Panc1 (cell line): ENCODE measurements around the gene ATP6V0C. TPM values are rescaled to one million over a fixed set of nuclear protein-coding genes. Genes with fewer than 3 reads are reported as not detected.

Experiments used
- ATAC-seq: fragments of 200-7000 bp; cut with Tn5 transposase; 2 replicates; pipeline ENCODE4 v1.9.1; 2020; ENCODE audit warnings: mild to moderate bottlenecking, moderate library complexity
- BruUV-seq: library from RNA; stranded (reverse); fragments of 400-500 nt; replicated peaks from 2 replicates; lab custom pipeline; 2021; lab: Mats Ljungman, UMichigan
- CTCF ChIA-PET: fragments of 300-600 bp; sonication (Branson Sonifier 250); formaldehyde crosslinking; loops from one replicate; lab custom pipeline; 2022; ENCODE audit warnings: antibody characterized with exemption; lab: Charles Lee
- POLR2A ChIA-PET: fragments of 300-600 bp; sonication (Branson Sonifier 250); formaldehyde crosslinking; loops from one replicate; lab custom pipeline; 2022; ENCODE audit warnings: antibody characterized with exemption; lab: Charles Lee
- DNase-seq: peaks from one replicate; pipeline ENCODE4 v3.0.0-alpha.2; 2010; ENCODE audit warnings: low read depth, low spot score
- H3K27ac ChIP-seq: 2 replicates; pipeline ENCODE4 v1.5.1; 2011; ENCODE audit warnings: mild to moderate bottlenecking, low read length, inconsistent platforms
- H3K27me3 ChIP-seq: fragments of 200-500 bp; sonication (Bioruptor generic); 2 replicates; pipeline ENCODE4 v1.6.0; 2014; ENCODE audit warnings: low read length, inconsistent platforms; ENCODE audit not compliant: control insufficient read depth, insufficient read depth
- H3K36me3 ChIP-seq: fragments of 200-500 bp; sonication (Bioruptor generic); 2 replicates; pipeline ENCODE4 v1.5.1; 2014; ENCODE audit warnings: inconsistent platforms, mild to moderate bottlenecking, low read length, moderate library complexity; ENCODE audit not compliant: control insufficient read depth, insufficient read depth
- H3K4me1 ChIP-seq: 2 replicates; pipeline ENCODE4 v1.5.1; 2011; ENCODE audit warnings: inconsistent platforms, mild to moderate bottlenecking, low read length, moderate library complexity; ENCODE audit not compliant: control insufficient read depth, insufficient read depth
- H3K4me3 ChIP-seq, 2 experiments: 2 replicates each; pipeline ENCODE4 v1.5.1; 2011 to 2012; ENCODE audit warnings: low read depth in 2 of 2, low read length in 2 of 2, mild to moderate bottlenecking in 2 of 2, inconsistent platforms in 1 of 2, moderate library complexity in 1 of 2
- H3K9me3 ChIP-seq: fragments of 200-500 bp; sonication (Bioruptor generic); 2 replicates; pipeline ENCODE4 v1.5.1; 2014; ENCODE audit warnings: low read depth, mild to moderate bottlenecking, inconsistent platforms, low read length, moderate library complexity; ENCODE audit not compliant: control insufficient read depth, insufficient read depth
- POLR2AphosphoS5 ChIP-seq: IDR thresholded peaks from 2 replicates; pipeline ENCODE4 v1.6.1; 2012; ENCODE audit warnings: mild to moderate bottlenecking, low read depth, low read length, moderate library complexity
- SIN3A ChIP-seq: IDR thresholded peaks from 2 replicates; pipeline ENCODE4 v1.6.1; 2012; ENCODE audit warnings: low read depth, mild to moderate bottlenecking, low read length, moderate library complexity, borderline replicate concordance; ENCODE audit not compliant: insufficient read depth
- TCF7L2 ChIP-seq: IDR thresholded peaks from 2 replicates; pipeline ENCODE4 v1.6.1; 2011; ENCODE audit warnings: mild to moderate bottlenecking, low read depth, low read length, inconsistent platforms
- in situ Hi-C: cut with HindIII; loops from 2 replicates; pipeline ENCODE4 v1.10.0; 2016; ENCODE audit warnings: low sequenced_read_pairs, low pct_unique_long_range_greater_than_20kb
- intact Hi-C: fragments of 100-400 bp; cut with micrococcal nuclease; formaldehyde crosslinking; loops from one replicate; pipeline ENCODE4 v1.10.0; 2022; ENCODE audit not compliant: unreplicated experiment
- total RNA-seq: library from RNA; stranded (reverse); gene quantifications from one replicate; pipeline ENCODE4 v1.2.1, GENCODE V29; 2021; ENCODE audit not compliant: unreplicated experiment
- TF ChIP-seq, protein P1 (sequence below), 2 experiments: IDR thresholded peaks; 2 replicates each; pipeline ENCODE4 v1.6.1; 2011 to 2012; ENCODE audit warnings: low read depth in 2 of 2, control low read depth in 1 of 2, low read length in 1 of 2, mild to moderate bottlenecking in 1 of 2, moderate library complexity in 1 of 2; ENCODE audit not compliant: insufficient read depth in 1 of 2
- TF ChIP-seq, protein P2 (sequence below): fragments of 450-650 bp; IDR thresholded peaks from 2 replicates; pipeline ENCODE4 v1.5.1; 2017; ENCODE audit warnings: mild to moderate bottlenecking

ATP6V0C gene
- total RNA-seq, 1 experiment from 2014 or later: 282 TPM

DNA sequence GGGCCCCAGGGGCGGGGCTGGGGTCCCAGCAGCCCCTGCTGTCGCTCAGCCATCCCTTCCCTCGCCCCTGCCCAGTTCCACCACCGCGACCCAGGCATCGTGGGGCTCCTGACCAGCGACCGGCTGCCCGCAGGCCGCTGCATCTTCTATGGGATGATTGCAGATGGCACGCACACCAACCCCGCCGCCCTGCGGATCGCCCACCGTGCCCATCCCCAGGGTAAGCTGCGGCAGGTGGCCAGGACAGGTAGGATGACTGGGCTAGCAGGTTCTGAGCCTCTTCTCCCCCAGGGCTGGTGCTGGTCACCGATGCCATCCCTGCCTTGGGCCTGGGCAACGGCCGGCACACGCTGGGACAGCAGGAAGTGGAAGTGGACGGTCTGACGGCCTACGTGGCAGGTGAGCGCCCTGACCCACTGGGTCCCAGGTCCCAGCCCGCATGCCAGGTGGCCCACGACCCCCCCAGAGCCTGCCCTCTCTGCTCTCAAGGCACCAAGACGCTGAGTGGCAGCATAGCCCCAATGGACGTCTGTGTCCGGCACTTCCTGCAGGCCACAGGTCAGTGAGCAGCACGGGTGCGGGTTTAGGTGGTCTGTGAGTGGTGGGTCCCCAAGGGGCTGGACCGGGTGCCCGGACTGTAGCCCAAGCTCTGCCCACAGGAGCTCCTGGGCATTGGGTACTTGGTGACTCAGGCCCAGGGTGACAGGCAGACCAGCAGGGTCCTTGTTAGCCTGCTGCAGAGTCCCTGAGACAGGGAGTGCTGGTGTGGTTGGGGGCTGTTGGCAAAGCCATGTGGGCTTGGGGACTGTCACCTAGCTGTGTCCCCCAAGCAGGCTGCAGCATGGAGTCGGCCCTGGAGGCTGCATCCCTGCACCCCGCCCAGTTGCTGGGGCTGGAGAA, 14.7 kb downstream of the ATP6V0C start:
- in situ Hi-C loops (no loop called here), intact Hi-C loops (no loop called here)
- peaks cover 16% of the 10 kb centered on the region for H3K4me1 ChIP-seq
- ChIA-PET POLR2A (no interaction called here), CTCF (no interaction called here)
- no peak overlapping the region for H3K4me3 ChIP-seq
- H3K9me3 ChIP-seq: no peaks in the 10 kb centered on the region
- no TSS peak for BruUV-seq
- ATAC-seq (no peak), DNase-seq (no peak)
- no peak overlapping the region for H3K27ac ChIP-seq
- no peaks in the 10 kb centered on the region for H3K27me3 ChIP-seq
- no peak for TF ChIP-seq POLR2AphosphoS5
- TF ChIP-seq, protein P1, sequence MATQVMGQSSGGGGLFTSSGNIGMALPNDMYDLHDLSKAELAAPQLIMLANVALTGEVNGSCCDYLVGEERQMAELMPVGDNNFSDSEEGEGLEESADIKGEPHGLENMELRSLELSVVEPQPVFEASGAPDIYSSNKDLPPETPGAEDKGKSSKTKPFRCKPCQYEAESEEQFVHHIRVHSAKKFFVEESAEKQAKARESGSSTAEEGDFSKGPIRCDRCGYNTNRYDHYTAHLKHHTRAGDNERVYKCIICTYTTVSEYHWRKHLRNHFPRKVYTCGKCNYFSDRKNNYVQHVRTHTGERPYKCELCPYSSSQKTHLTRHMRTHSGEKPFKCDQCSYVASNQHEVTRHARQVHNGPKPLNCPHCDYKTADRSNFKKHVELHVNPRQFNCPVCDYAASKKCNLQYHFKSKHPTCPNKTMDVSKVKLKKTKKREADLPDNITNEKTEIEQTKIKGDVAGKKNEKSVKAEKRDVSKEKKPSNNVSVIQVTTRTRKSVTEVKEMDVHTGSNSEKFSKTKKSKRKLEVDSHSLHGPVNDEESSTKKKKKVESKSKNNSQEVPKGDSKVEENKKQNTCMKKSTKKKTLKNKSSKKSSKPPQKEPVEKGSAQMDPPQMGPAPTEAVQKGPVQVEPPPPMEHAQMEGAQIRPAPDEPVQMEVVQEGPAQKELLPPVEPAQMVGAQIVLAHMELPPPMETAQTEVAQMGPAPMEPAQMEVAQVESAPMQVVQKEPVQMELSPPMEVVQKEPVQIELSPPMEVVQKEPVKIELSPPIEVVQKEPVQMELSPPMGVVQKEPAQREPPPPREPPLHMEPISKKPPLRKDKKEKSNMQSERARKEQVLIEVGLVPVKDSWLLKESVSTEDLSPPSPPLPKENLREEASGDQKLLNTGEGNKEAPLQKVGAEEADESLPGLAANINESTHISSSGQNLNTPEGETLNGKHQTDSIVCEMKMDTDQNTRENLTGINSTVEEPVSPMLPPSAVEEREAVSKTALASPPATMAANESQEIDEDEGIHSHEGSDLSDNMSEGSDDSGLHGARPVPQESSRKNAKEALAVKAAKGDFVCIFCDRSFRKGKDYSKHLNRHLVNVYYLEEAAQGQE (IDR thresholded peaks at IDR 0.05; ENCODE audit: insufficient read depth in 1 of 2, low read depth in 2 of 2, low read length in 1 of 2): no peak
- TF ChIP-seq TCF7L2: no peak
- TF ChIP-seq, protein P2, sequence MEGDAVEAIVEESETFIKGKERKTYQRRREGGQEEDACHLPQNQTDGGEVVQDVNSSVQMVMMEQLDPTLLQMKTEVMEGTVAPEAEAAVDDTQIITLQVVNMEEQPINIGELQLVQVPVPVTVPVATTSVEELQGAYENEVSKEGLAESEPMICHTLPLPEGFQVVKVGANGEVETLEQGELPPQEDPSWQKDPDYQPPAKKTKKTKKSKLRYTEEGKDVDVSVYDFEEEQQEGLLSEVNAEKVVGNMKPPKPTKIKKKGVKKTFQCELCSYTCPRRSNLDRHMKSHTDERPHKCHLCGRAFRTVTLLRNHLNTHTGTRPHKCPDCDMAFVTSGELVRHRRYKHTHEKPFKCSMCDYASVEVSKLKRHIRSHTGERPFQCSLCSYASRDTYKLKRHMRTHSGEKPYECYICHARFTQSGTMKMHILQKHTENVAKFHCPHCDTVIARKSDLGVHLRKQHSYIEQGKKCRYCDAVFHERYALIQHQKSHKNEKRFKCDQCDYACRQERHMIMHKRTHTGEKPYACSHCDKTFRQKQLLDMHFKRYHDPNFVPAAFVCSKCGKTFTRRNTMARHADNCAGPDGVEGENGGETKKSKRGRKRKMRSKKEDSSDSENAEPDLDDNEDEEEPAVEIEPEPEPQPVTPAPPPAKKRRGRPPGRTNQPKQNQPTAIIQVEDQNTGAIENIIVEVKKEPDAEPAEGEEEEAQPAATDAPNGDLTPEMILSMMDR: no peak
- TF ChIP-seq SIN3A: no peak
- peaks cover 3% of the 10 kb centered on the region; the same call in 1 of the 2 replicates for H3K36me3 ChIP-seq

DNA sequence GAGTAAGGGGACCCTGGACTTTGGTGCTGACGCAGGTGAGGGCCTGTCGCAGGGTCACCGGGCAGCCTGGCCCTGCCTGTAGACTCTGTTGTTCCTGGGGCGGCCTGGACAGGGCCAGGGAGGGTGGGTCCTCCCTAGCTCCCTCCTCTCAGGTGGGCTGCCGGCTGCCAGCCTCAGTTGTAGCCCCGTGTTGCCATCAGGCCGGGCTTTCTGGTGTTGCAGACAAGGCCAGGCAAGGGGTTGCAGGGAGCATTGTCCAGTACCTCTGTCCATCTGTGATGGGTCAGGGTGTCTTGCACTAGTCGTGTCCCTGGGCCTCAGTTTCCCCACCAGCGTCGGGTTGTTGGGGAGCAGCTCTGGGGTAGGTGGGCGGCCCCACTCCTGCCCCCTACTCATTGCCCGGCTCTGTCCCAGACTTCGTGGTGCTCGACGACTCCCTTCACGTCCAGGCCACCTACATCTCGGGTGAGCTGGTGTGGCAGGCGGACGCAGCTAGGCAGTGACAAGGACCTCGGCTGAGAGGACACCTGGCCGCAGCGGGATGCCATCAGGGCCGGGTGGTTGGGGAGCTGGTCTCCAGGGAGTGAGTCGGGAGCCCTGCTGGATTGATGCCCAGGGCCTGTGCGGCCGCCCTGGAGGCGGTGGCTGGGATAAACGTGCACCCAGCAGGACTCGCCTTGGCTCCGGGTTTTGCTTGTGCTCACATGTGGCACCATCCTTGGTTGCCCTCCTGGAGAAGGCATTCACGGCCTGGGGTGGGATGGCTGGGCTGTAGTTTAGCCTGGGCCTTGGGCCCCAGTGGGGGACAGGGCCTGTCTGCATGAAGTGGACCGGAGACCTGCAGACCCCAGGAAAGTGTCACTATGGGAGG, 15.5 kb downstream of the ATP6V0C start:
- no peaks in the 10 kb centered on the region for H3K27me3 ChIP-seq
- in situ Hi-C loops: no loop called here
- peaks cover 3% of the 10 kb centered on the region; the same call in 1 of the 2 replicates for H3K36me3 ChIP-seq
- H3K27ac ChIP-seq: no peak overlapping the region
- H3K9me3 ChIP-seq: no peaks in the 10 kb centered on the region
- intact Hi-C loops: no loop called here
- POLR2A ChIA-PET: no interaction called here
- no TSS peak for BruUV-seq
- ATAC-seq (no peak), DNase-seq (no peak)
- H3K4me3 ChIP-seq: no peak overlapping the region
- H3K4me1 ChIP-seq: peaks cover 16% of the 10 kb centered on the region
- no peak for TF ChIP-seq TCF7L2
- TF ChIP-seq, protein P2: no peak
- TF ChIP-seq, protein P1 (IDR thresholded peaks at IDR 0.05; ENCODE audit: insufficient read depth in 1 of 2, low read depth in 2 of 2, low read length in 1 of 2): no peak
- no peak for TF ChIP-seq POLR2AphosphoS5
- TF ChIP-seq SIN3A: no peak
- CTCF ChIA-PET: no interaction called here
